Measurements from ENCODE around the gene SORBS2.

GRCh38 chr4:185835336-185835735 is 23.3 kb upstream of the SORBS2 start:
- no peak for TF ChIP-seq PPARA (CRISPR knock-in tag; IDR thresholded peaks at IDR 0.05; ENCODE audit: borderline replicate concordance)
- no peak for TF ChIP-seq GLIS3 (CRISPR knock-in tag; IDR thresholded peaks at IDR 0.05)
- TF ChIP-seq ARNTL (CRISPR knock-in tag; IDR thresholded peaks at IDR 0.05; ENCODE audit: borderline replicate concordance, low read depth), result no peak
- no peak for TF ChIP-seq RARB (CRISPR knock-in tag; IDR thresholded peaks at IDR 0.05)
- TF ChIP-seq PATZ1 (CRISPR knock-in tag; IDR thresholded peaks at IDR 0.05; ENCODE audit: borderline replicate concordance), result no peak

Data from SK-N-SH treated with all-trans-retinoic acid at 6 μM for 48 hours (cell line).